HCT116 (cell line): ENCODE measurements around the gene HMCN1.

Experiments
- CTCF ChIP-seq, 3 experiments: fragments of 200-600 bp in 1 of 3; sonication (generic) in 1 of 3; IDR thresholded peaks in 2 of 3; conservative IDR thresholded peaks in 1 of 3; 2 replicates each; pipeline ENCODE4 v1.5.1; 2012 to 2017; ENCODE audit warnings: low read depth in 2 of 3, low read length in 2 of 3, antibody characterized with exemption in 1 of 3, borderline replicate concordance in 1 of 3, control low read depth in 1 of 3, mild to moderate bottlenecking in 1 of 3, mixed read lengths in 1 of 3, mixed run types in 1 of 3, moderate library complexity in 1 of 3; ENCODE audit not compliant: insufficient read depth in 1 of 3
- EZH2phosphoT487 ChIP-seq: fragments of 200-600 bp; IDR thresholded peaks from 2 replicates; pipeline ENCODE4 v1.6.1; 2018; ENCODE audit warnings: antibody characterized with exemption, borderline replicate concordance
- MAX ChIP-seq: IDR thresholded peaks from 2 replicates; pipeline ENCODE4 v1.6.1; 2012
- POLR2A ChIP-seq: IDR thresholded peaks from 2 replicates; pipeline ENCODE4 v1.7.0; 2011; ENCODE audit warnings: borderline replicate concordance; ENCODE audit not compliant: insufficient read depth, insufficient read length; ENCODE audit errors: extremely low read depth
- SRF ChIP-seq: IDR thresholded peaks from 2 replicates; pipeline ENCODE4 v1.6.1; 2012; ENCODE audit warnings: low read depth
- TF ChIP-seq, protein P1 (sequence below): IDR thresholded peaks from 2 replicates; pipeline ENCODE4 v1.6.1; 2012
- TF ChIP-seq, protein P2 (sequence below): IDR thresholded peaks from 2 replicates; pipeline ENCODE4 v1.6.1; 2012; ENCODE audit warnings: low read depth

DNA sequence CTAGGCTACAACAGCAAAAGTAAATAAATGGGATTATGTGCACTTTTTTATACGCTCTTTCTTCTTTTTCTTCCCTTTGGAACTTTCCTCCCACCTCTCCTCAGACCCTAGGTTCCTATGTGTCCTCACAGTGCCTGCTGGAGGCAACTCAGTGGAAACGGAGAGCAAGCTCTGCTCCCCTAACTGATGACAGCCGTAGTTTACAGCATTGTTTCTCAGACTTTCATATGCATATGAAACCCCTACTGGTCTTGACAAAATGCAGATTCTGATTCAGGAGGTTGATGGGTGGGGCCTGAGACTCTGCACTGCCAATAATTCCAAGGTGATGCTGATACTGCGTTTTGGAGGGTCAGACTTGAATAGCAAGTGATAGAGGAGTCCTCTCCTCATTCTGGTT, 34.3 kb upstream of the HMCN1 start:
- TF ChIP-seq CTCF (IDR thresholded peaks at IDR 0.05 in 2 of 3, conservative IDR thresholded peaks at IDR 0.05 in 1 of 3; ENCODE audit: borderline replicate concordance in 1 of 3, insufficient read depth in 1 of 3, low read depth in 2 of 3, low read length in 2 of 3): no peak
- TF ChIP-seq, protein P1, sequence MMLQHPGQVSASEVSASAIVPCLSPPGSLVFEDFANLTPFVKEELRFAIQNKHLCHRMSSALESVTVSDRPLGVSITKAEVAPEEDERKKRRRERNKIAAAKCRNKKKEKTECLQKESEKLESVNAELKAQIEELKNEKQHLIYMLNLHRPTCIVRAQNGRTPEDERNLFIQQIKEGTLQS: no peak
- TF ChIP-seq EZH2phosphoT487: no peak
- no peak for TF ChIP-seq POLR2A
- no peak for TF ChIP-seq SRF
- TF ChIP-seq MAX: no peak
- TF ChIP-seq, protein P2, sequence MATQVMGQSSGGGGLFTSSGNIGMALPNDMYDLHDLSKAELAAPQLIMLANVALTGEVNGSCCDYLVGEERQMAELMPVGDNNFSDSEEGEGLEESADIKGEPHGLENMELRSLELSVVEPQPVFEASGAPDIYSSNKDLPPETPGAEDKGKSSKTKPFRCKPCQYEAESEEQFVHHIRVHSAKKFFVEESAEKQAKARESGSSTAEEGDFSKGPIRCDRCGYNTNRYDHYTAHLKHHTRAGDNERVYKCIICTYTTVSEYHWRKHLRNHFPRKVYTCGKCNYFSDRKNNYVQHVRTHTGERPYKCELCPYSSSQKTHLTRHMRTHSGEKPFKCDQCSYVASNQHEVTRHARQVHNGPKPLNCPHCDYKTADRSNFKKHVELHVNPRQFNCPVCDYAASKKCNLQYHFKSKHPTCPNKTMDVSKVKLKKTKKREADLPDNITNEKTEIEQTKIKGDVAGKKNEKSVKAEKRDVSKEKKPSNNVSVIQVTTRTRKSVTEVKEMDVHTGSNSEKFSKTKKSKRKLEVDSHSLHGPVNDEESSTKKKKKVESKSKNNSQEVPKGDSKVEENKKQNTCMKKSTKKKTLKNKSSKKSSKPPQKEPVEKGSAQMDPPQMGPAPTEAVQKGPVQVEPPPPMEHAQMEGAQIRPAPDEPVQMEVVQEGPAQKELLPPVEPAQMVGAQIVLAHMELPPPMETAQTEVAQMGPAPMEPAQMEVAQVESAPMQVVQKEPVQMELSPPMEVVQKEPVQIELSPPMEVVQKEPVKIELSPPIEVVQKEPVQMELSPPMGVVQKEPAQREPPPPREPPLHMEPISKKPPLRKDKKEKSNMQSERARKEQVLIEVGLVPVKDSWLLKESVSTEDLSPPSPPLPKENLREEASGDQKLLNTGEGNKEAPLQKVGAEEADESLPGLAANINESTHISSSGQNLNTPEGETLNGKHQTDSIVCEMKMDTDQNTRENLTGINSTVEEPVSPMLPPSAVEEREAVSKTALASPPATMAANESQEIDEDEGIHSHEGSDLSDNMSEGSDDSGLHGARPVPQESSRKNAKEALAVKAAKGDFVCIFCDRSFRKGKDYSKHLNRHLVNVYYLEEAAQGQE: no peak
